GM04503 (cell line): ENCODE results near the gene CHD9NB.
"Not testable (repeated sequence)": the region's sequence is repeated elsewhere in the genome, so short reads cannot be mapped to it uniquely, and the experiment has no call there.

ENCODE experiments used
- DNase-seq: peaks from one replicate; pipeline ENCODE4 v3.0.0-alpha.2; 2012; ENCODE audit warnings: low read depth

Gene CHD9NB

GRCh38 chr16:53083119-53083518 is 30.4 kb upstream of the CHD9NB start:
- no peak for DNase-seq

- DNase-seq, result no peak
These were observed 29.8 kb upstream of the CHD9NB start for GRCh38 chr16:53082509-53082908.

- DNase-seq, result no peak
These were observed 29.1 kb upstream of the CHD9NB start for GRCh38 chr16:53081686-53082407.

GRCh38 chr16:53081032-53081424 is 28.3 kb upstream of the CHD9NB start:
- DNase-seq, result no peak

GRCh38 chr16:53080345-53081031 is 27.8 kb upstream of the CHD9NB start:
- peak; percentile 73 for DNase-seq

- no peak for DNase-seq
These were observed 26.2 kb upstream of the CHD9NB start for GRCh38 chr16:53078765-53079485.

- DNase-seq, result no peak
These were observed 25.6 kb upstream of the CHD9NB start for GRCh38 chr16:53078247-53078646.

- not testable (repeated sequence) for DNase-seq
These were observed 22.8 kb upstream of the CHD9NB start for GRCh38 chr16:53075461-53075860.

- not testable (repeated sequence) for DNase-seq
These were observed 21.6 kb upstream of the CHD9NB start for GRCh38 chr16:53074296-53074695.

- no peak for DNase-seq
These were observed 20.3 kb upstream of the CHD9NB start for GRCh38 chr16:53073022-53073421.

- DNase-seq, result no peak
These were observed 19.1 kb upstream of the CHD9NB start for GRCh38 chr16:53071748-53072301.

- DNase-seq, result no peak
These were observed 17.1 kb upstream of the CHD9NB start for GRCh38 chr16:53069772-53070171.

- no peak for DNase-seq
These were observed 15.7 kb upstream of the CHD9NB start for GRCh38 chr16:53068423-53068833.

GRCh38 chr16:53067675-53068074 is 15.0 kb upstream of the CHD9NB start:
- no peak for DNase-seq

GRCh38 chr16:53065461-53066061 is 12.9 kb upstream of the CHD9NB start:
- DNase-seq, result no peak

- DNase-seq, result no peak
These were observed 11.4 kb upstream of the CHD9NB start for GRCh38 chr16:53064081-53064578.

GRCh38 chr16:53061701-53062159 is 9.0 kb upstream of the CHD9NB start:
- no peak for DNase-seq

- DNase-seq, result no peak
These were observed 8.6 kb upstream of the CHD9NB start for GRCh38 chr16:53061256-53061655.

- DNase-seq, result no peak
These were observed 7.0 kb upstream of the CHD9NB start for GRCh38 chr16:53059672-53060071.

GRCh38 chr16:53058882-53059281 is 6.2 kb upstream of the CHD9NB start:
- DNase-seq, result no peak

GRCh38 chr16:53058441-53058840 is 5.7 kb upstream of the CHD9NB start:
- DNase-seq, result no peak

GRCh38 chr16:53057658-53058057 is 5.0 kb upstream of the CHD9NB start:
- no peak for DNase-seq
